Measurements from ENCODE around the gene KLHL14. TPM values are rescaled to one million over a fixed set of nuclear protein-coding genes. Genes with fewer than 3 reads are reported as not detected.
A peak's percentile ranks its signal among the peaks of the same experiment; 100 is the strongest.

Gene KLHL14
- total RNA-seq, 2 experiments from 2014 or later, result 0.57 to 2.8 TPM

DNA sequence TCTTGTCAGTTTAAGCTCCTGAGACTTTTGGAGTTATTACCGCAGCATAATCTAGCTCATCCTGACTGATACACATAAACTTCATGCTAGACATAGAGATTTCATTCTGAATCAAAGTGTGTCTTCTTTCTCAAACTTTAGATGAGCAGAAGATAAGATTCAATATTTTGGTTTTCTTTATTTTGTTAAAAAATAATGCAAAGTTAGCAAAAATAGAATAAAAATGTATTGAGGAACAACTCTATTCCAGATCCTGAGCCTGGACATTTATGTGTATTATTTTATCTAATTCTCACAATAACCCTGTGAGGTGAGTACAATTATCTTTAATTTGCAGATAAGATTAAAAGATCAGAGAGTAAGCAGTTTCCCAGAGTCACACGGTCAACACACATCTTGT is 38.4 kb downstream of the KLHL14 start:
- H3K36me3 ChIP-seq (ENCODE audit: insufficient read depth, low read length), result no peaks in the 10 kb centered on the region; the same call in 1 of the 2 replicates
- BruUV-seq (replicated peaks), result no TSS peak
- H3K79me2 ChIP-seq (ENCODE audit: insufficient read depth, low read depth, low read length), result no peaks in the 10 kb centered on the region
- no peaks in the 10 kb centered on the region for H3K9me3 ChIP-seq (ENCODE audit: low read length)
- no peak overlapping the region for H3K27ac ChIP-seq (ENCODE audit: low read depth, low read length, poor library complexity, severe bottlenecking)
- intact Hi-C loops (cut with micrococcal nuclease; ENCODE audit: unreplicated experiment), result no loop called here
- ChIA-PET CTCF (ENCODE audit: unreplicated experiment) (no interaction called here), POLR2A (no interaction called here)
- no peak for TF ChIP-seq EZH2phosphoT487 (IDR thresholded peaks at IDR 0.05; ENCODE audit: borderline replicate concordance, low read depth, low read length)
- TF ChIP-seq, protein P1, sequence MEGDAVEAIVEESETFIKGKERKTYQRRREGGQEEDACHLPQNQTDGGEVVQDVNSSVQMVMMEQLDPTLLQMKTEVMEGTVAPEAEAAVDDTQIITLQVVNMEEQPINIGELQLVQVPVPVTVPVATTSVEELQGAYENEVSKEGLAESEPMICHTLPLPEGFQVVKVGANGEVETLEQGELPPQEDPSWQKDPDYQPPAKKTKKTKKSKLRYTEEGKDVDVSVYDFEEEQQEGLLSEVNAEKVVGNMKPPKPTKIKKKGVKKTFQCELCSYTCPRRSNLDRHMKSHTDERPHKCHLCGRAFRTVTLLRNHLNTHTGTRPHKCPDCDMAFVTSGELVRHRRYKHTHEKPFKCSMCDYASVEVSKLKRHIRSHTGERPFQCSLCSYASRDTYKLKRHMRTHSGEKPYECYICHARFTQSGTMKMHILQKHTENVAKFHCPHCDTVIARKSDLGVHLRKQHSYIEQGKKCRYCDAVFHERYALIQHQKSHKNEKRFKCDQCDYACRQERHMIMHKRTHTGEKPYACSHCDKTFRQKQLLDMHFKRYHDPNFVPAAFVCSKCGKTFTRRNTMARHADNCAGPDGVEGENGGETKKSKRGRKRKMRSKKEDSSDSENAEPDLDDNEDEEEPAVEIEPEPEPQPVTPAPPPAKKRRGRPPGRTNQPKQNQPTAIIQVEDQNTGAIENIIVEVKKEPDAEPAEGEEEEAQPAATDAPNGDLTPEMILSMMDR (conservative IDR thresholded peaks at IDR 0.05; ENCODE audit: low read length), result no peak
- no peaks in the 10 kb centered on the region for H3K9me2 ChIP-seq (ENCODE audit: insufficient read depth, low read length)
- no peak overlapping the region for H3K4me2 ChIP-seq (ENCODE audit: low read length)
- no peak overlapping the region for H3K4me3 ChIP-seq (ENCODE audit: low read depth, low read length, poor library complexity, severe bottlenecking)
- no peaks in the 10 kb centered on the region for H4K20me1 ChIP-seq (ENCODE audit: insufficient read depth, low read length)
- H3K4me1 ChIP-seq (ENCODE audit: insufficient read depth, low read length, poor library complexity, severe bottlenecking), result peaks cover 13% of the 10 kb centered on the region
- no peak overlapping the region for H2AFZ ChIP-seq (ENCODE audit: low read length)
- DNase-seq (ENCODE audit: low spot score), result no peak

DNA sequence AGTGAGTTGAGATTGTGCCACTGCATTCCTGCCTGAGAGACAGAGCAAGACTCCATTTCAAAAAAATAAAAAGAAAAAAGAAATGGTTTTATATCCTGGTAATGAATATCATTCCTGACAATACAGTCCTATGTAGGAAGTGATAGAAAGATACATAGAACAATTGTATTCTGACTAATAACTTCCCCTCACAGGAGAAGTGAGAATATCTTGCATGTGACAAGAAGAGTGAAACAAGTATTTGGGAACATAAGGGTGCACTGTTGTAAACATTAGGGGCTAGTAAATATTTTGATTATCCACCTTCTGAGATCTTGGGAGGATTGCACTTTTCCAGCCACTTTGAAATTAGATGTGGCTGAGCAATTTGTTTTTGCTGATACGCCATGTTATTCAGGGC is 40.7 kb downstream of the KLHL14 start:
- no peak for DNase-seq (ENCODE audit: low spot score)
- no peaks in the 10 kb centered on the region; the same call in 1 of the 2 replicates for H3K36me3 ChIP-seq (ENCODE audit: insufficient read depth, low read length)
- ChIA-PET CTCF (ENCODE audit: unreplicated experiment) (no interaction called here), POLR2A (no interaction called here)
- H3K4me3 ChIP-seq (ENCODE audit: low read depth, low read length, poor library complexity, severe bottlenecking), result no peak overlapping the region
- no peaks in the 10 kb centered on the region for H3K9me3 ChIP-seq (ENCODE audit: low read length)
- intact Hi-C loops (cut with micrococcal nuclease; ENCODE audit: unreplicated experiment), result no loop called here
- H4K20me1 ChIP-seq (ENCODE audit: insufficient read depth, low read length), result no peaks in the 10 kb centered on the region
- H2AFZ ChIP-seq (ENCODE audit: low read length), result no peak overlapping the region
- H3K4me2 ChIP-seq (ENCODE audit: low read length), result no peak overlapping the region
- H3K79me2 ChIP-seq (ENCODE audit: insufficient read depth, low read depth, low read length), result no peaks in the 10 kb centered on the region
- no peak overlapping the region for H3K27ac ChIP-seq (ENCODE audit: low read depth, low read length, poor library complexity, severe bottlenecking)
- no TSS peak for BruUV-seq (replicated peaks)
- H3K9me2 ChIP-seq (ENCODE audit: insufficient read depth, low read length), result no peaks in the 10 kb centered on the region
- peaks cover 13% of the 10 kb centered on the region for H3K4me1 ChIP-seq (ENCODE audit: insufficient read depth, low read length, poor library complexity, severe bottlenecking)
- TF ChIP-seq, protein P1 (conservative IDR thresholded peaks at IDR 0.05; ENCODE audit: low read length), result no peak

DNA sequence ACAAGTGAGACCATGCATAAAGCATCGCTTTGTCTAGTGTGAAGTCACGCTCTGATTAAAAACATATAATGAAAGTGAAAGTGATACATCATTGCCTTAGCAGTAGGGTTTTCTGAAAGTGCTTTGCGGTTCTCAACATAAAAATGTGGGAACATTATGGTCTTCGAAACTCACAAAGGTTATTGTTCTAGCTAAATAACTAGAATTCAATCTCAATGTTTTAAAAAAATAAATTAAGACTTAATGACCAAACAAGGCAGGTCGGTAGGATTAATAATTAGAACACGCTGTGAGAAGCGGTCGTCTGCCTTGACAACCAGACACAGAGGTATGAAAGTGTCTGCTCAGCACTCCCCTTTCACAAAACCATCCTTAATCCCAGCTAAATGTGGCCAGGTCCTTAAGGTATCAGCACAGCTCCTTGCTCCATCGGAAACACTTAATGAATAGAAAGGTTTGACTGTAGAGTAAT is 42.2 kb downstream of the KLHL14 start:
- no peak for TF ChIP-seq EZH2phosphoT487 (IDR thresholded peaks at IDR 0.05; ENCODE audit: borderline replicate concordance, low read depth, low read length)
- TF ChIP-seq, protein P1 (conservative IDR thresholded peaks at IDR 0.05; ENCODE audit: low read length), result no peak
- Histone ChIP-seq H3K79me2 (ENCODE audit: insufficient read depth, low read depth, low read length) (no peaks in the 10 kb centered on the region), H3K9me3 (ENCODE audit: low read length) (no peaks in the 10 kb centered on the region), H4K20me1 (ENCODE audit: insufficient read depth, low read length) (no peaks in the 10 kb centered on the region), H3K36me3 (ENCODE audit: insufficient read depth, low read length) (no peaks in the 10 kb centered on the region; the same call in 1 of the 2 replicates), H3K4me3 (ENCODE audit: low read depth, low read length, poor library complexity, severe bottlenecking) (peak overlapping the region; percentile 67), H3K9me2 (ENCODE audit: insufficient read depth, low read length) (no peaks in the 10 kb centered on the region), H3K27ac (ENCODE audit: low read depth, low read length, poor library complexity, severe bottlenecking) (peak overlapping the region; percentile 34), H2AFZ (ENCODE audit: low read length) (peak overlapping the region; percentile 93), H3K4me2 (ENCODE audit: low read length) (peak overlapping the region; percentile 91), H3K4me1 (ENCODE audit: insufficient read depth, low read length, poor library complexity, severe bottlenecking) (peaks cover 13% of the 10 kb centered on the region)
- BruUV-seq (replicated peaks), result no TSS peak
- peak; percentile 45 for DNase-seq (ENCODE audit: low spot score)
- intact Hi-C loops (cut with micrococcal nuclease; ENCODE audit: unreplicated experiment), result no loop called here
- POLR2A ChIA-PET, result interaction anchor here (0.6 to 1.3 kb wide), 3 partner anchors 49 to 338 kb away, joined by 3 to 5 read pairs (median 4); no protein-coding TSS in a partner anchor
- CTCF ChIA-PET (ENCODE audit: unreplicated experiment), result no interaction called here

All from OCI-LY7 (cell line).